Neural cell (in vitro differentiated cells): ENCODE measurements around the gene TPST1. TPM values are rescaled to one million over a fixed set of nuclear protein-coding genes. Genes with fewer than 3 reads are reported as not detected.
"Not testable (repeated sequence)": the region's sequence is repeated elsewhere in the genome, so short reads cannot be mapped to it uniquely, and the experiment has no call there.

ENCODE experiments used
- H2AFZ ChIP-seq: fragments of 200-600, 300-800 bp; sonication (generic), shearing (Covaris generic); 2 replicates; pipeline ENCODE4 v1.6.0; 2014; ENCODE audit warnings: low read depth, mild to moderate bottlenecking, antibody characterized with exemption, low read length, moderate library complexity
- H3F3A ChIP-seq: fragments of 200-600 bp; shearing (Covaris generic); 2 replicates; pipeline ENCODE4 v1.6.1; 2016; ENCODE audit warnings: mild to moderate bottlenecking, moderate library complexity, mixed read lengths, antibody characterized with exemption, low read length; ENCODE audit not compliant: insufficient read depth, poor library complexity, severe bottlenecking
- H3K27ac ChIP-seq: fragments of 200-600, 300-800 bp; sonication (generic), shearing (Covaris generic); 2 replicates; pipeline ENCODE4 v1.5.1; 2014; ENCODE audit warnings: mild to moderate bottlenecking, low read length, moderate library complexity
- H3K27me3 ChIP-seq: fragments of 300-800, 200-600 bp; sonication (generic), shearing (Covaris generic); 2 replicates; pipeline ENCODE4 v1.6.0; 2014; ENCODE audit warnings: mild to moderate bottlenecking, low read depth, low read length, moderate library complexity; ENCODE audit not compliant: insufficient read depth
- H3K36me3 ChIP-seq: fragments of 300-800, 200-600 bp; sonication (generic), shearing (Covaris generic); 2 replicates; pipeline ENCODE4 v1.5.1; 2014; ENCODE audit warnings: mild to moderate bottlenecking, antibody characterized with exemption, low read length, moderate library complexity; ENCODE audit not compliant: insufficient read depth
- H3K4me2 ChIP-seq: fragments of 300-800, 200-600 bp; sonication (generic), shearing (Covaris generic); 2 replicates; pipeline ENCODE4 v1.6.0; 2014; ENCODE audit warnings: mild to moderate bottlenecking, low read length
- H3K4me3 ChIP-seq: fragments of 300-800, 200-600 bp; sonication (generic), shearing (Covaris generic); 2 replicates; pipeline ENCODE4 v1.5.1; 2014; ENCODE audit warnings: mild to moderate bottlenecking, low read length, moderate library complexity
- H3K79me2 ChIP-seq: fragments of 200-600 bp; shearing (Covaris generic); replicated peaks from 2 replicates; pipeline ENCODE4 v1.6.0; 2014; ENCODE audit warnings: mild to moderate bottlenecking, low read length, moderate library complexity; ENCODE audit not compliant: insufficient read depth
- H3K9ac ChIP-seq: fragments of 300-800, 200-600 bp; sonication (generic), shearing (Covaris generic); 2 replicates; pipeline ENCODE4 v1.6.1; 2016; ENCODE audit warnings: mild to moderate bottlenecking, low read length, mixed read lengths
- H3K9me2 ChIP-seq: fragments of 200-600 bp; shearing (Covaris generic); 2 replicates; pipeline ENCODE4 v1.6.1; 2016; ENCODE audit warnings: mild to moderate bottlenecking, low read length, mixed read lengths; ENCODE audit not compliant: insufficient read depth
- H3K9me3 ChIP-seq: fragments of 200-600, 300-800 bp; sonication (generic), shearing (Covaris generic); 2 replicates; pipeline ENCODE4 v1.6.1; 2016; ENCODE audit warnings: mild to moderate bottlenecking, mixed run types, low read length, moderate library complexity, mixed read lengths
- H4K20me1 ChIP-seq: fragments of 200-600 bp; shearing (Covaris generic); 2 replicates; pipeline ENCODE4 v1.6.1; 2016; ENCODE audit warnings: mild to moderate bottlenecking, mixed run types; ENCODE audit not compliant: insufficient read depth
- EP300 ChIP-seq: fragments of 450-650 bp; conservative IDR thresholded peaks from 2 replicates; pipeline ENCODE4 v1.6.1; 2014; ENCODE audit warnings: antibody characterized with exemption, mild to moderate bottlenecking, moderate library complexity; ENCODE audit not compliant: poor library complexity, severe bottlenecking
- EZH2 ChIP-seq: fragments of 200-600, 300-800 bp; shearing (Covaris generic), sonication (generic); IDR thresholded peaks from 2 replicates; pipeline ENCODE4 v1.6.1; 2014; ENCODE audit warnings: antibody characterized with exemption, low read length, borderline replicate concordance, mild to moderate bottlenecking; ENCODE audit not compliant: insufficient read depth, poor library complexity, severe bottlenecking
- MXI1 ChIP-seq: fragments of 450-650 bp; conservative IDR thresholded peaks from 2 replicates; pipeline ENCODE4 v1.6.1; 2014; ENCODE audit warnings: antibody characterized with exemption, mild to moderate bottlenecking; ENCODE audit not compliant: poor library complexity, severe bottlenecking
- POLR2AphosphoS5 ChIP-seq: IDR thresholded peaks from 2 replicates; pipeline ENCODE4 v1.6.1; 2012
- RAD21 ChIP-seq: fragments of 450-650 bp; conservative IDR thresholded peaks from 2 replicates; pipeline ENCODE4 v1.6.1; 2014; ENCODE audit warnings: antibody characterized with exemption, mild to moderate bottlenecking, moderate library complexity
- REST ChIP-seq: IDR thresholded peaks from 2 replicates; pipeline ENCODE4 v1.6.1; 2012; ENCODE audit warnings: borderline replicate concordance
- SMC3 ChIP-seq: fragments of 450-650 bp; conservative IDR thresholded peaks from 2 replicates; pipeline ENCODE4 v1.6.1; 2014; ENCODE audit warnings: antibody characterized with exemption, mild to moderate bottlenecking, moderate library complexity; ENCODE audit not compliant: poor library complexity
- TAF1 ChIP-seq: IDR thresholded peaks from 2 replicates; pipeline ENCODE4 v1.6.1; 2012; ENCODE audit warnings: low read depth
- polyA plus RNA-seq: library from polyadenylated mRNA; depleted of rRNA; stranded (reverse); fragments of >200 nt; gene quantifications from 2 replicates; pipeline ENCODE4 v1.2.3, GENCODE V29; 2014
- TF ChIP-seq, protein P1 (sequence below): fragments of 450-650 bp; IDR thresholded peaks from 2 replicates; pipeline ENCODE4 v1.5.1; 2014; ENCODE audit warnings: antibody characterized with exemption, mild to moderate bottlenecking, moderate library complexity; ENCODE audit not compliant: poor library complexity, severe bottlenecking

The TPST1 gene
- polyA plus RNA-seq, 1 donor from 2014 or later: 58.5 TPM

GRCh38 chr7:66380272-66380888, 175.2 kb downstream of the TPST1 start:
- Histone ChIP-seq H3K4me2 (no peak overlapping the region), H3K9ac (no peak overlapping the region), H4K20me1 (no peaks in the 10 kb centered on the region), H3K4me3 (no peak overlapping the region), H3K27ac (no peak overlapping the region), H3K9me2 (no peaks in the 10 kb centered on the region), H2AFZ (no peak overlapping the region), H3F3A (no peaks in the 10 kb centered on the region), H3K27me3 (no peaks in the 10 kb centered on the region), H3K79me2 (no peaks in the 10 kb centered on the region), H3K9me3 (no peaks in the 10 kb centered on the region), H3K36me3 (no peaks in the 10 kb centered on the region)
- TF ChIP-seq SMC3: no peak
- TF ChIP-seq, protein P1, sequence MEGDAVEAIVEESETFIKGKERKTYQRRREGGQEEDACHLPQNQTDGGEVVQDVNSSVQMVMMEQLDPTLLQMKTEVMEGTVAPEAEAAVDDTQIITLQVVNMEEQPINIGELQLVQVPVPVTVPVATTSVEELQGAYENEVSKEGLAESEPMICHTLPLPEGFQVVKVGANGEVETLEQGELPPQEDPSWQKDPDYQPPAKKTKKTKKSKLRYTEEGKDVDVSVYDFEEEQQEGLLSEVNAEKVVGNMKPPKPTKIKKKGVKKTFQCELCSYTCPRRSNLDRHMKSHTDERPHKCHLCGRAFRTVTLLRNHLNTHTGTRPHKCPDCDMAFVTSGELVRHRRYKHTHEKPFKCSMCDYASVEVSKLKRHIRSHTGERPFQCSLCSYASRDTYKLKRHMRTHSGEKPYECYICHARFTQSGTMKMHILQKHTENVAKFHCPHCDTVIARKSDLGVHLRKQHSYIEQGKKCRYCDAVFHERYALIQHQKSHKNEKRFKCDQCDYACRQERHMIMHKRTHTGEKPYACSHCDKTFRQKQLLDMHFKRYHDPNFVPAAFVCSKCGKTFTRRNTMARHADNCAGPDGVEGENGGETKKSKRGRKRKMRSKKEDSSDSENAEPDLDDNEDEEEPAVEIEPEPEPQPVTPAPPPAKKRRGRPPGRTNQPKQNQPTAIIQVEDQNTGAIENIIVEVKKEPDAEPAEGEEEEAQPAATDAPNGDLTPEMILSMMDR: no peak
- TF ChIP-seq EZH2: no peak
- no peak for TF ChIP-seq MXI1
- TF ChIP-seq RAD21: no peak
- no peak for TF ChIP-seq TAF1
- no peak for TF ChIP-seq EP300
- no peak for TF ChIP-seq POLR2AphosphoS5
- TF ChIP-seq REST: no peak

DNA sequence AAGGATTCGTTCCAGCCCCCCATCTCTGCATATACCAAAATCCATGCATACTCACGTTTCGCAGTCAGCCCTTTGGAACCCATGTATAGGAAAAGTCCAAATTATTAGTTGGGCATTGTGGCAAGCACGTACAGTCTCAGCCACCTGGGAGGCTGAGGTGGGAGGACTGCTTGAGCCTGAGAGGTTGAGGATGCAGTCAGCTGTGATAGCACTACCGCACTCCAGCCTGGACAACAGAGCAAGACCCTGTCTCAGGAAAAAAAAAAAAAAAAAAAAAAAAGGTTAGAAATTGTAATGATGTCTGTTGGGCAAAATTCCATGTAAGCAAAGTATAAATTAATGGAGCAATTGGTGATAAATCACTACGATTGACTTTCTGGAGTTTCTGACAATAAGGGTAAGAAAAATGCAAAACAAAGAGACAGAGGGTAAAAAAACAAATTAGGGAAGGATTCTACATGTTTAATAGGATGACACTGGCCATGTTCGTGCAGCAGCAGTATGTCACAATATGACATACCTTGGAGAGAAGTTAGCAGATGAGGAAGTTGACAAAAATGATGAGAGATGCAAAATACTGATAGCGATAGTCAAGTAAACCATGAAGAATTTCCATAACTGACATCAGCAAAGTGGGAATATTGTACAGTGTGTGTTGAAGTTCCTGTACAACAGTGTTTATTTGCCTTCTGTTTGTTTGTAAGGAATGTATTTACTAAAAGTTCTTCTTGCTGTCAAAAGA, 177.2 kb downstream of the TPST1 start:
- H3K9me3 ChIP-seq, H3K79me2 ChIP-seq, H4K20me1 ChIP-seq, H3K4me2 ChIP-seq, H3K9me2 ChIP-seq, H3K4me3 ChIP-seq, H3K9ac ChIP-seq, H3K36me3 ChIP-seq, H3K27me3 ChIP-seq, H3K27ac ChIP-seq, H3F3A ChIP-seq, H2AFZ ChIP-seq: not testable (repeated sequence)

DNA sequence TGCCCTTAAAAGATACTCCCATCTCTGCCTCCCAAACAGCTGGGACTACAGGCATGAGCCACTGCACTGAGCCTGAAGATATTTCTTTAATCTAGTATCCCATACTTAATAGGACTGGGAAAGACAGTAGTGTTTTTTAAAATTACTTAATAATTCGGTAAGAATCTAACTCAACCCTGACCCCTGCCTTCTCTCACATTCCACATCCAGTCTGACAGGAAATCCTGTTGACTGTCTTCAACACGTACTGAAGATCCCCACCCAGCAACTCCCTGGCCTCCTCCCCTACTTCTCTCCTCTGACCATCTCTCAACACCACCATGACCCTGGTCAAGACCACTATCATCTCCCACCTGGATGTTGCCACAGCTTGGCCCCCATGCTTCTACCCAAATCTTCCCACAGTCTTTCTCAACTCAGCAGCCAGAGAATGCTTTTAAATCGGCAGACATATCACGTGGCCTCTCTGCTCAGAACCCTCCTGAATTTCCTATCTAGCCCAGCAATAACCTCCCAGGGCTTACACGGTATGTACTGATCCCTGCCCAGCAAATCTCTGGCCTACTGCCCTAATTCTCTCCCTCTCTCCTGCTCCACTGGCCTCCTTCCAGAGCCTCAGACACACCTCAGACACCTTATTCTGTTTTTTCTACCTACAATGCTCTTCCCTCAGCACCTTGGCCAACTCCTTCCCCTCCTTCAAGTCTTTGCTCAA, 180.2 kb downstream of the TPST1 start:
- not testable (repeated sequence) for H3K4me2 ChIP-seq, H3K9me2 ChIP-seq, H3K79me2 ChIP-seq, H3K27ac ChIP-seq, H3K9me3 ChIP-seq, H4K20me1 ChIP-seq, H3K9ac ChIP-seq, H2AFZ ChIP-seq, H3K4me3 ChIP-seq, H3K36me3 ChIP-seq, H3K27me3 ChIP-seq, H3F3A ChIP-seq

DNA sequence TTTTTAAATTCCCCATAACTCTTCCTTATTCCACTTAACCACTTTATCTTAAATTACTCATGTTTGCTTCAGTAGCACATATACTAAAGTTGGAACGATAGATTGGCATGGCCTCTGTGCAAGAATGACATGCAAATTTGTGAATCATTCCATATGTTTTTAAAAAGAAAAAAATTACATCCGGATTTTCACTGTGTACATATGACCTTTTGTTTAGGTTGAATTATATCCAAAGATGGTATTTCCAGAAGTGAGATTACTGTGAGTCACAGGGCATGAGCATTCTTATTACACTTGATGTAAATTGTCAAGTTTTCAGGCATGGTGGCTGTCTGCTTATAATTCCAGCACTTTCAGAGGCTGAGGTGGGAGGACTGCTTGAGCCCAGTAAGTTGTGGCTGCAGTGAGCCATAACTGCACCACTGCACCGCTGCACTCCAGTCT, 190.0 kb downstream of the TPST1 start:
- not testable (repeated sequence) for H3K9me3 ChIP-seq, H3K9me2 ChIP-seq, H2AFZ ChIP-seq, H3F3A ChIP-seq, H3K36me3 ChIP-seq, H3K4me2 ChIP-seq, H4K20me1 ChIP-seq, H3K9ac ChIP-seq, H3K79me2 ChIP-seq, H3K27me3 ChIP-seq, H3K27ac ChIP-seq, H3K4me3 ChIP-seq
